GM12892 (cell line): ENCODE data around the gene GDF15.

Source experiments
- POLR2AphosphoS5 ChIP-seq: IDR thresholded peaks from 2 replicates; pipeline ENCODE4 v1.6.1; 2011; ENCODE audit warnings: low read depth, low read length, control low read depth
- TAF1 ChIP-seq: IDR thresholded peaks from 2 replicates; pipeline ENCODE4 v1.6.1; 2011; ENCODE audit warnings: low read depth, mild to moderate bottlenecking, control low read depth, low read length, borderline replicate concordance

DNA sequence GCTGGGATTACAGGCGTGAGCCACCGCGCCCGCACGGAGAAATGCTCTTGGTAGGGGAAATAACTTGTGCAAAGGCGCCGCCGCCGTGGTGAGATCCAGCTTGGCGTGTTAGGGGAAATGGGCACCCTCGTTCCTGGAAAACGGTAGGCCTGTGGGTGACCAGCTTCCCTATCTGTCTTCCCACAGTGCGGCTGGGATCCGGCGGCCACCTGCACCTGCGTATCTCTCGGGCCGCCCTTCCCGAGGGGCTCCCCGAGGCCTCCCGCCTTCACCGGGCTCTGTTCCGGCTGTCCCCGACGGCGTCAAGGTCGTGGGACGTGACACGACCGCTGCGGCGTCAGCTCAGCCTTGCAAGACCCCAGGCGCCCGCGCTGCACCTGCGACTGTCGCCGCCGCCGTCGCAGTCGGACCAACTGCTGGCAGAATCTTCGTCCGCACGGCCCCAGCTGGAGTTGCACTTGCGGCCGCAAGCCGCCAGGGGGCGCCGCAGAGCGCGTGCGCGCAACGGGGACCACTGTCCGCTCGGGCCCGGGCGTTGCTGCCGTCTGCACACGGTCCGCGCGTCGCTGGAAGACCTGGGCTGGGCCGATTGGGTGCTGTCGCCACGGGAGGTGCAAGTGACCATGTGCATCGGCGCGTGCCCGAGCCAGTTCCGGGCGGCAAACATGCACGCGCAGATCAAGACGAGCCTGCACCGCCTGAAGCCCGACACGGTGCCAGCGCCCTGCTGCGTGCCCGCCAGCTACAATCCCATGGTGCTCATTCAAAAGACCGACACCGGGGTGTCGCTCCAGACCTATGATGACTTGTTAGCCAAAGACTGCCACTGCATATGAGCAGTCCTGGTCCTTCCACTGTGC is 2.4 kb downstream of the GDF15 start:
- TF ChIP-seq POLR2AphosphoS5 (no peak), TAF1 (no peak)
